HL-60 (cell line): Measurements from ENCODE around the gene KMT2E.

Experiments used
- CTCF ChIP-seq: IDR thresholded peaks from one replicate; pipeline ENCODE4 v1.5.1; 2011; ENCODE audit warnings: low read length, control low read depth, inconsistent platforms; ENCODE audit not compliant: insufficient read depth
- GABPA ChIP-seq: IDR thresholded peaks from 2 replicates; pipeline ENCODE4 v1.6.1; 2012; ENCODE audit warnings: low read depth
- POLR2AphosphoS5 ChIP-seq: IDR thresholded peaks from 2 replicates; pipeline ENCODE4 v1.6.1; 2012; ENCODE audit warnings: low read depth
- REST ChIP-seq: IDR thresholded peaks from 2 replicates; pipeline ENCODE4 v1.6.1; 2012; ENCODE audit warnings: low read depth; ENCODE audit not compliant: insufficient replicate concordance

DNA sequence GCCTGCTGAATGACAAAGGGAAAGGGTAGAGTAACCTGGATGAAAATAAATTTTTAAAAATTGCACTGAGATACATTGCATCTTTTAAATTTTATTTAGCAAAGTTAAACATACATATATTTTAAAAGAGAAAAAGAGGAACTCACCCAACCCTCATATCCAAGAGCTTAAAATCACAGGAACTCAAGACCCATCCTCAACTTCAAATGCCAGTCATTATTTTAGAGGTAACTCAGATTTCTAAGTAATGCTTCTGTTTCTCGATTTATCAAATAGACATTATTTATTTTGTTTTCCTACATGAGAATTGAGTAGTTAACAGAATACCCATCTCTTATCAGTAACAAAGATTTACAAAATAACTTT, 32.4 kb upstream of the KMT2E start:
- no peak for TF ChIP-seq CTCF
- no peak for TF ChIP-seq POLR2AphosphoS5
- no peak for TF ChIP-seq GABPA
- no peak for TF ChIP-seq REST
